SU-DHL-6 (cell line): ENCODE data around the gene LYVE1.

Experiments used
- H2AFZ ChIP-seq: fragments of 200-600 bp; sonication (generic); 2 replicates; pipeline ENCODE4 v1.6.1; 2014; ENCODE audit warnings: low read depth, mild to moderate bottlenecking, moderate library complexity, mixed read lengths, antibody characterized with exemption, low read length; ENCODE audit not compliant: severe bottlenecking
- H3F3A ChIP-seq: fragments of 200-600 bp; shearing (Covaris generic); 2 replicates; pipeline ENCODE4 v1.6.0; 2016; ENCODE audit warnings: antibody characterized with exemption, mild to moderate bottlenecking; ENCODE audit not compliant: insufficient read depth
- H3K27ac ChIP-seq: fragments of 200-600 bp; sonication (generic); 2 replicates; pipeline ENCODE4 v1.5.1; 2016; ENCODE audit warnings: low read depth, mild to moderate bottlenecking, low read length, moderate library complexity, mixed read lengths
- H3K27me3 ChIP-seq: fragments of 200-600 bp; sonication (generic), shearing (Covaris generic); 2 replicates; pipeline ENCODE4 v1.6.0; 2014; ENCODE audit warnings: mild to moderate bottlenecking, low read length
- H3K36me3 ChIP-seq: fragments of 200-600 bp; sonication (generic); 2 replicates; pipeline ENCODE4 v1.6.1; 2014; ENCODE audit warnings: mild to moderate bottlenecking, low read length, mixed read lengths
- H3K4me2 ChIP-seq: fragments of 300-600, 200-600 bp; shearing (Covaris generic), sonication (generic); 2 replicates; pipeline ENCODE4 v1.6.0; 2014; ENCODE audit warnings: low read length, low read depth, mild to moderate bottlenecking; ENCODE audit not compliant: poor library complexity, severe bottlenecking
- H3K4me3 ChIP-seq: fragments of 200-600 bp; sonication (generic); 2 replicates; pipeline ENCODE4 v1.5.1; 2014; ENCODE audit warnings: antibody characterized with exemption, low read length, mild to moderate bottlenecking, mixed read lengths; ENCODE audit not compliant: insufficient read depth, poor library complexity, severe bottlenecking
- H3K79me2 ChIP-seq: fragments of 200-600 bp; sonication (generic); 2 replicates; pipeline ENCODE4 v1.6.1; 2014; ENCODE audit warnings: mild to moderate bottlenecking, low read length, moderate library complexity; ENCODE audit not compliant: insufficient read depth
- H3K9ac ChIP-seq: fragments of 200-600 bp; sonication (generic); 2 replicates; pipeline ENCODE4 v1.7.0; 2014; ENCODE audit warnings: mild to moderate bottlenecking, low read length
- H3K9me2 ChIP-seq: fragments of 200-600 bp; sonication (generic); replicated peaks from 2 replicates; pipeline ENCODE4 v1.6.1; 2014; ENCODE audit warnings: low read length; ENCODE audit not compliant: insufficient read depth
- H3K9me3 ChIP-seq: fragments of 200-600 bp; sonication (generic); 2 replicates; pipeline ENCODE4 v1.6.1; 2014; ENCODE audit warnings: low read length, mixed read lengths; ENCODE audit not compliant: insufficient read depth
- H4K20me1 ChIP-seq: fragments of 200-600 bp; sonication (generic); 2 replicates; pipeline ENCODE4 v1.6.1; 2014; ENCODE audit warnings: low read depth, mild to moderate bottlenecking, antibody characterized with exemption, low read length, moderate library complexity, mixed read lengths
- CTCF ChIP-seq: fragments of 200-600 bp; sonication (generic); IDR thresholded peaks from one replicate; pipeline ENCODE4 v1.5.1; 2017; ENCODE audit warnings: antibody characterized with exemption, mild to moderate bottlenecking, low read length, moderate library complexity; ENCODE audit not compliant: insufficient read depth, poor library complexity, severe bottlenecking
- EZH2phosphoT487 ChIP-seq: fragments of 200-600 bp; sonication (generic), shearing (Covaris generic); conservative IDR thresholded peaks from 2 replicates; pipeline ENCODE4 v1.6.1; 2018; ENCODE audit warnings: mild to moderate bottlenecking, antibody characterized with exemption, low read length, moderate library complexity, mixed read lengths

Gene LYVE1

GRCh38 chr11:10522921-10523320 lies 45.5 kb downstream of the LYVE1 start:
- Histone ChIP-seq H3K36me3 (no peaks in the 10 kb centered on the region), H4K20me1 (no peaks in the 10 kb centered on the region), H3F3A (no peaks in the 10 kb centered on the region), H3K4me2 (no peak overlapping the region), H3K27ac (no peak overlapping the region), H3K9me2 (no peaks in the 10 kb centered on the region), H3K4me3 (no peak overlapping the region), H2AFZ (no peak overlapping the region), H3K27me3 (no peaks in the 10 kb centered on the region), H3K79me2 (no peaks in the 10 kb centered on the region), H3K9me3 (no peaks in the 10 kb centered on the region), H3K9ac (no peak overlapping the region)
- TF ChIP-seq EZH2phosphoT487 (no peak), CTCF (no peak)

GRCh38 chr11:10522276-10522675 lies 46.2 kb downstream of the LYVE1 start:
- no peaks in the 10 kb centered on the region for H3K79me2 ChIP-seq
- H4K20me1 ChIP-seq = 0 out of 2 replicates have a peak, but pooled peaks cover 2% of the 10 kb centered on the region
- no peaks in the 10 kb centered on the region for H3K9me3 ChIP-seq
- H3K4me2 ChIP-seq = no peak overlapping the region
- no peak overlapping the region for H3K4me3 ChIP-seq
- no peak overlapping the region for H3K9ac ChIP-seq
- no peaks in the 10 kb centered on the region for H3K36me3 ChIP-seq
- no peaks in the 10 kb centered on the region for H3F3A ChIP-seq
- no peaks in the 10 kb centered on the region for H3K9me2 ChIP-seq
- no peak for TF ChIP-seq CTCF
- no peak for TF ChIP-seq EZH2phosphoT487
- no peak overlapping the region for H3K27ac ChIP-seq
- H3K27me3 ChIP-seq = no peaks in the 10 kb centered on the region
- no peak overlapping the region for H2AFZ ChIP-seq

GRCh38 chr11:10520562-10520961 lies 47.9 kb downstream of the LYVE1 start:
- Histone ChIP-seq H3K9ac (no peak overlapping the region), H3K27me3 (no peaks in the 10 kb centered on the region), H3K79me2 (no peaks in the 10 kb centered on the region), H3K4me3 (no peak overlapping the region), H3K4me2 (no peak overlapping the region), H2AFZ (no peak overlapping the region), H3K9me3 (no peaks in the 10 kb centered on the region), H4K20me1 (0 out of 2 replicates have a peak, but pooled peaks cover 3% of the 10 kb centered on the region), H3K36me3 (no peaks in the 10 kb centered on the region), H3K9me2 (no peaks in the 10 kb centered on the region), H3F3A (no peaks in the 10 kb centered on the region), H3K27ac (no peak overlapping the region)
- TF ChIP-seq CTCF (no peak), EZH2phosphoT487 (no peak)

- H3K9me3 ChIP-seq = no peaks in the 10 kb centered on the region
- no peaks in the 10 kb centered on the region for H3K27me3 ChIP-seq
- no peak overlapping the region for H3K4me2 ChIP-seq
- no peak overlapping the region for H3K9ac ChIP-seq
- H3F3A ChIP-seq = no peaks in the 10 kb centered on the region
- H3K79me2 ChIP-seq = no peaks in the 10 kb centered on the region
- H4K20me1 ChIP-seq = 0 out of 2 replicates have a peak, but pooled peaks cover 3% of the 10 kb centered on the region
- TF ChIP-seq CTCF (no peak), EZH2phosphoT487 (no peak)
- H3K4me3 ChIP-seq = no peak overlapping the region
- H3K27ac ChIP-seq = no peak overlapping the region
- no peaks in the 10 kb centered on the region for H3K36me3 ChIP-seq
- no peaks in the 10 kb centered on the region for H3K9me2 ChIP-seq
- H2AFZ ChIP-seq = no peak overlapping the region
These were observed 48.8 kb downstream of the LYVE1 start for GRCh38 chr11:10519630-10520029.
